Mucosa of descending colon (tissue), 3 donors: ENCODE measurements around the gene SCUBE1. TPM values are rescaled to one million over a fixed set of nuclear protein-coding genes. Genes with fewer than 3 reads are reported as not detected.

Experiments used
- ATAC-seq: fragments of 200-7000 bp; cut with Tn5 transposase; one replicate; pipeline ENCODE4 v1.9.1; 2020; ENCODE audit warnings: mild to moderate bottlenecking, moderate library complexity
- DNase-seq, 3 donors: peaks; one replicate each; pipeline ENCODE4 v3.0.0-alpha.2; 2020
- H3K36me3 ChIP-seq: fragments of 200-600 bp; one replicate; pipeline ENCODE4 v1.8.0; 2021; ENCODE audit warnings: low read depth, mild to moderate bottlenecking
- H3K4me1 ChIP-seq: fragments of 200-600 bp; one replicate; pipeline ENCODE4 v1.8.0; 2021; ENCODE audit warnings: low read depth, mild to moderate bottlenecking
- H3K4me3 ChIP-seq: fragments of 200-600 bp; one replicate; pipeline ENCODE4 v1.8.0; 2021; ENCODE audit warnings: mild to moderate bottlenecking
- H3K9me3 ChIP-seq: fragments of 200-600 bp; one replicate; pipeline ENCODE4 v1.8.0; 2021; ENCODE audit warnings: mild to moderate bottlenecking
- CTCF ChIP-seq: fragments of 200-600 bp; IDR thresholded peaks from one replicate; pipeline ENCODE4 v1.8.0; 2022; ENCODE audit warnings: antibody characterized with exemption, mild to moderate bottlenecking
- intact Hi-C, 2 donors: fragments of 100-400 bp; cut with DNase I in 1 of 2; cut with micrococcal nuclease in 1 of 2; formaldehyde crosslinking; loops; one replicate each; pipeline versions ENCODE4 v1.11.0 to v1.11.1; 2022; cut with DNase I, micrococcal nuclease
- total RNA-seq, 3 donors: library from RNA; stranded (reverse); fragmentation: NEBNext Ultra II Directional in 2 of 3; extraction: Animal tissue kit (Norgen Biotek cat#: 25700) in 2 of 3; gene quantifications; one replicate each; pipeline versions ENCODE4 v1.2.1 to v1.2.4, GENCODE V29; 2021 to 2023
- donor health status: DM: no; HTN: no; CAD: no; lungs with moderate emphysema.
- donor health status: DM: no; HTN: no; CAD: no.
- donor health status: DM: no; HTN: yes; CAD: no.

The SCUBE1 gene
- total RNA-seq, 3 donors from 2014 or later = 3.8 to 20.9 (median 4.7) TPM

GRCh38 chr22:43315687-43316217 lies 27.4 kb downstream of the SCUBE1 start:
- Histone ChIP-seq H3K4me3 (no peak overlapping the region), H3K36me3 (no peaks in the 10 kb centered on the region), H3K4me1 (no peaks in the 10 kb centered on the region), H3K9me3 (no peaks in the 10 kb centered on the region)
- ATAC-seq = no peak
- TF ChIP-seq CTCF = no peak
- intact Hi-C loops = no loop called here
- DNase-seq = no peak

- no peaks in the 10 kb centered on the region for H3K4me1 ChIP-seq
- H3K9me3 ChIP-seq = no peaks in the 10 kb centered on the region
- ATAC-seq = no peak
- no peak overlapping the region for H3K4me3 ChIP-seq
- intact Hi-C loops = no loop called here
- no peak for TF ChIP-seq CTCF
- H3K36me3 ChIP-seq = no peaks in the 10 kb centered on the region
- DNase-seq = no peak
Measured at GRCh38 chr22:43314611-43315010, 28.6 kb downstream of the SCUBE1 start.

- Histone ChIP-seq H3K9me3 (no peaks in the 10 kb centered on the region), H3K36me3 (no peaks in the 10 kb centered on the region), H3K4me3 (no peak overlapping the region), H3K4me1 (no peaks in the 10 kb centered on the region)
- no peak for TF ChIP-seq CTCF
- DNase-seq (no peak), ATAC-seq (no peak)
- intact Hi-C loops = no loop called here
Measured at GRCh38 chr22:43313890-43314474, 29.2 kb downstream of the SCUBE1 start.

- no peak for DNase-seq
- no peak for TF ChIP-seq CTCF
- intact Hi-C loops = no loop called here
- Histone ChIP-seq H3K4me3 (no peak overlapping the region), H3K36me3 (no peaks in the 10 kb centered on the region), H3K9me3 (no peaks in the 10 kb centered on the region), H3K4me1 (no peaks in the 10 kb centered on the region)
- ATAC-seq = no peak
Measured at GRCh38 chr22:43313244-43313889, 29.8 kb downstream of the SCUBE1 start.

- H3K9me3 ChIP-seq = no peaks in the 10 kb centered on the region
- TF ChIP-seq CTCF = no peak
- no peaks in the 10 kb centered on the region for H3K36me3 ChIP-seq
- ATAC-seq = no peak
- no peak for DNase-seq
- H3K4me1 ChIP-seq = no peaks in the 10 kb centered on the region
- intact Hi-C loops = no loop called here
- no peak overlapping the region for H3K4me3 ChIP-seq
Measured at GRCh38 chr22:43312608-43313007, 30.6 kb downstream of the SCUBE1 start.
